ENCODE results near the gene IRF2BPL. TPM values are rescaled to one million over a fixed set of nuclear protein-coding genes. Genes with fewer than 3 reads are reported as not detected.

Gene IRF2BPL
- total and polyA plus RNA-seq, 9 of the 15 experiments (the other 6 are each of a cell fraction or from before 2014, with no cell fraction given): 0.52 to 21.6 (median 2.5) TPM

- ChIA-PET POLR2A (interaction anchor here (2.0 kb wide), 1 partner anchor 9 kb away, joined by 10 read pairs; no protein-coding TSS in a partner anchor), CTCF (ENCODE audit: low intra/inter-chr PET ratio) (no interaction called here)
- Histone ChIP-seq H3K27ac (ENCODE audit: extremely low read depth, low read depth, low read length) (no peak overlapping the region), H3K9me3 (replicated peaks; ENCODE audit: control insufficient read depth, insufficient read depth, low read depth, low read length) (no peaks in the 10 kb centered on the region), H4K20me1 (replicated peaks; ENCODE audit: control insufficient read depth, insufficient read depth, low read length) (no peaks in the 10 kb centered on the region), H2AFZ (ENCODE audit: low read depth, low read length) (no peak overlapping the region), H3K4me3 (no peak overlapping the region), H3K9ac (ENCODE audit: insufficient read depth in 1 of 2, low read depth in 2 of 2, low read length in 2 of 2) (no peak overlapping the region), H3K36me3 (ENCODE audit: control insufficient read depth, insufficient read depth, low read length) (no peaks in the 10 kb centered on the region), H3K4me2 (ENCODE audit: insufficient read depth, low read length) (no peak overlapping the region), H3K27me3 (ENCODE audit: control insufficient read depth in 2 of 2, insufficient read depth in 2 of 2, low read length in 2 of 2) (no peaks in the 10 kb centered on the region), H3K4me1 (replicated peaks in 1 of 2; ENCODE audit: control insufficient read depth in 2 of 2, insufficient read depth in 2 of 2, low read length in 2 of 2) (no peaks in the 10 kb centered on the region; a peak in 1 of 5 replicates), H3K79me2 (ENCODE audit: control insufficient read depth, insufficient read depth, low read length) (no peaks in the 10 kb centered on the region), H3K9me1 (ENCODE audit: control insufficient read depth, insufficient read depth, low read length) (no peaks in the 10 kb centered on the region)
- BruUV-seq (replicated peaks): no TSS peak
- in situ Hi-C loops (cut with MboI): loop anchor here (5.0 kb wide), 1 partner anchor 47 kb away; no protein-coding TSS in a partner anchor
- DNase-seq (ENCODE audit: extremely low read depth in 1 of 4, low spot score in 3 of 4): no peak
- intact Hi-C loops (cut with micrococcal nuclease): loop anchor here (5.0 kb wide), 1 partner anchor 38 kb away; no protein-coding TSS in a partner anchor
- WGBS (ENCODE audit: insufficient coverage, low coverage, missing lambda C conversion rate): 54% methylated on average over 4 of the region's 7 CpGs
- no peak for TF ChIP-seq ATF1 (CRISPR knock-in tag; IDR thresholded peaks at IDR 0.05)
- TF ChIP-seq ATF1 (tag; IDR thresholded peaks at IDR 0.05): no peak
- no peak for ATAC-seq
- FAIRE-seq: no peak
Observed at GRCh38 chr14:77014734-77015133, 13.8 kb downstream of the IRF2BPL start.

- no peak for ATAC-seq
- Histone ChIP-seq H3K27me3 (ENCODE audit: control insufficient read depth in 2 of 2, insufficient read depth in 2 of 2, low read length in 2 of 2) (no peaks in the 10 kb centered on the region), H3K4me3 (no peak overlapping the region), H3K9me3 (replicated peaks; ENCODE audit: control insufficient read depth, insufficient read depth, low read depth, low read length) (no peaks in the 10 kb centered on the region), H3K27ac (ENCODE audit: extremely low read depth, low read depth, low read length) (no peak overlapping the region), H3K9me1 (ENCODE audit: control insufficient read depth, insufficient read depth, low read length) (no peaks in the 10 kb centered on the region), H3K4me2 (ENCODE audit: insufficient read depth, low read length) (no peak overlapping the region), H3K79me2 (ENCODE audit: control insufficient read depth, insufficient read depth, low read length) (no peaks in the 10 kb centered on the region), H3K9ac (ENCODE audit: insufficient read depth in 1 of 2, low read depth in 2 of 2, low read length in 2 of 2) (peak overlapping the region in 1 of 2 experiments; percentile 58; a peak in 2 of 4 replicates), H3K4me1 (replicated peaks in 1 of 2; ENCODE audit: control insufficient read depth in 2 of 2, insufficient read depth in 2 of 2, low read length in 2 of 2) (no peaks in the 10 kb centered on the region; a peak in 2 of 5 replicates), H2AFZ (ENCODE audit: low read depth, low read length) (no peak overlapping the region), H3K36me3 (ENCODE audit: control insufficient read depth, insufficient read depth, low read length) (no peaks in the 10 kb centered on the region), H4K20me1 (replicated peaks; ENCODE audit: control insufficient read depth, insufficient read depth, low read length) (no peaks in the 10 kb centered on the region)
- TF ChIP-seq ZNF398 (CRISPR knock-in tag; IDR thresholded peaks at IDR 0.05) (no peak), ESRRA (IDR thresholded peaks at IDR 0.05; ENCODE audit: borderline replicate concordance, low read depth) (peak; percentile 40; the same call in 1 of the 2 replicates), TFE3 (CRISPR knock-in tag; IDR thresholded peaks at IDR 0.05) (peak; percentile 62), THAP12 (CRISPR knock-in tag; IDR thresholded peaks at IDR 0.05) (no peak), USF2 (CRISPR knock-in tag; IDR thresholded peaks at IDR 0.05) (peak; percentile 36; the same call in 1 of the 2 replicates)
- no peak for DNase-seq (ENCODE audit: extremely low read depth in 1 of 4, low spot score in 3 of 4)
- intact Hi-C loops (cut with micrococcal nuclease) (loop anchor here (5.0 kb wide), 1 partner anchor 38 kb away; no protein-coding TSS in a partner anchor), in situ Hi-C loops (cut with MboI) (loop anchor here (5.0 kb wide), 1 partner anchor 47 kb away; no protein-coding TSS in a partner anchor)
- no TSS peak for BruUV-seq (replicated peaks)
- WGBS (ENCODE audit: insufficient coverage, low coverage, missing lambda C conversion rate): 53% methylated on average over 6 of the region's 9 CpGs
- no peak for FAIRE-seq
- POLR2A ChIA-PET: interaction anchor here (0.6 to 2.0 kb wide), 2 partner anchors 10 to 39 kb away, joined by 3 to 10 read pairs; no protein-coding TSS in a partner anchor
- CTCF ChIA-PET (ENCODE audit: low intra/inter-chr PET ratio): no interaction called here
Observed at GRCh38 chr14:77014004-77014604, 14.4 kb downstream of the IRF2BPL start.

All from K562 (cell line).